ENCODE data around the gene PRR5.

- TF ChIP-seq CTCF (IDR thresholded peaks at IDR 0.05) (no peak), EZH2phosphoT487 (IDR thresholded peaks at IDR 0.05) (no peak)
These were observed 58.5 kb downstream of the PRR5 start for GRCh38 chr22:44760476-44760875.
